ENCODE data around the gene IGLL5.
"Not testable (repeated sequence)": the region's sequence is repeated elsewhere in the genome, so short reads cannot be mapped to it uniquely, and the experiment has no call there.

IGLL5 gene

DNA sequence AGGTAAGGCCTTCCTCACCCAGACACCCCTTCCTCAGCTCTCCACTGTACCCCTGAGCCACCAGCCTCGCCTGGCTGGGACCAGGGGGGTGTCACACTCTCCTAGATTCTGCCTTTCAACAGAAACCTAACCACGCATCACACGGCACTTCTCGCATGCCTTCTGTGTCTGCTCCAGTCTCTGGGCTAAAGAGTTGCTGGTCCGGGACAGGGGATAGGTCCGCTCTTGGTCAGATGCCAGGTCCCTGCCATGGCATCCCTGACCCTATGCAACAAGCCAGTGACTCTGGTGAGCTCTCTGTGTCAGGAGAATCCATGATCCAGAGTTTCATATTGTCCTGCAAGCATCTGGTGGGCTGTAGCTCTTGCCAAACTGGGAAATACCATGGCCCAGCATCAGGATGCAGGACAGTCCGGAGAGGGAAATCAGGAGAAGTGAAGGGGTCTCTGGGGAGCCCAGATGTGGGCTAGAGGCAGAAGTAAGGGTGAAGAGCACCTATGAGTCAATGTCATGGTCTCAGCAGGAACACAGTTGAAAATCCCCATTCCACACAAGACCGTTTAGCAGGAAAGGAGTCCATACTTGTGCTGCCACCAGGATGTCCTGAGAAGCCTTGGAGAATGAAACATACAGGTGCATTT, 14.1 kb downstream of the IGLL5 start:
- no peak overlapping the region for H3K27ac ChIP-seq
- TF ChIP-seq, protein P1, sequence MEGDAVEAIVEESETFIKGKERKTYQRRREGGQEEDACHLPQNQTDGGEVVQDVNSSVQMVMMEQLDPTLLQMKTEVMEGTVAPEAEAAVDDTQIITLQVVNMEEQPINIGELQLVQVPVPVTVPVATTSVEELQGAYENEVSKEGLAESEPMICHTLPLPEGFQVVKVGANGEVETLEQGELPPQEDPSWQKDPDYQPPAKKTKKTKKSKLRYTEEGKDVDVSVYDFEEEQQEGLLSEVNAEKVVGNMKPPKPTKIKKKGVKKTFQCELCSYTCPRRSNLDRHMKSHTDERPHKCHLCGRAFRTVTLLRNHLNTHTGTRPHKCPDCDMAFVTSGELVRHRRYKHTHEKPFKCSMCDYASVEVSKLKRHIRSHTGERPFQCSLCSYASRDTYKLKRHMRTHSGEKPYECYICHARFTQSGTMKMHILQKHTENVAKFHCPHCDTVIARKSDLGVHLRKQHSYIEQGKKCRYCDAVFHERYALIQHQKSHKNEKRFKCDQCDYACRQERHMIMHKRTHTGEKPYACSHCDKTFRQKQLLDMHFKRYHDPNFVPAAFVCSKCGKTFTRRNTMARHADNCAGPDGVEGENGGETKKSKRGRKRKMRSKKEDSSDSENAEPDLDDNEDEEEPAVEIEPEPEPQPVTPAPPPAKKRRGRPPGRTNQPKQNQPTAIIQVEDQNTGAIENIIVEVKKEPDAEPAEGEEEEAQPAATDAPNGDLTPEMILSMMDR (conservative IDR thresholded peaks at IDR 0.05): no peak

DNA sequence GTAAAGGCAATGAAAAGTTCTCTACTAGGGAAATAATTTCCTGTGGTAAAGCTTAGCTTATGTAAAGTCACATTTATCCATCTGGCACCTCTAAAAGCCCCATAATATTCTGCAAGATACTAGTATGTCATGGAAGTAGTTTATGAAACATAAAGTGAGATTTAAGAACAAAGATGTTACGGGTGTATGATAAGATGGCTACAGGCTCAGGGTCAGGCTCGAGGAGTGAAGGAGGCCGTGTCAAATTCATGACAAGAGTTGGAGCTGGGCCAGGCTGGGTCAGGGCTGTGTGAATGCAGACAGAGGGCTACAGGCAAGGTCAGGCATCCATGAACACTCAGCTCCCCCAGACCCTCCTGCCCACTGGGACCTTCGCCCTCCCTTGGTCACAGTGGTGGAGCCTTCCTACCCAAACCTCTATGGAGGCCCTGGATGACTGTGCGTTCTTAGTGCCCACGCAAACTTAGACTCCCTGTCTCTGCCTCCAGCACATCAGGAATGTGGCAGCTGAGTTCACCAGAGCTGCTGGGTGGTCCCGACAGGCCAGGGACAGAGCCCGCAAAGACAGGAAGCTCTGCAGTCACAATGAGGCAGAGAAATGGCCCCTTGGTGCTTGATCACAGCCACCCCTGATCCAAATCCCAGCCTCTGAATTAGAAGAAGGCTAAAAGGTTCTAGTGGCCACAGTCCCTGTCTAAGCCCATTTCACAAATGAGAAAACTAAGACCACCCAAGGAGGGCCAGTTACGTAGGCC, 14.8 kb downstream of the IGLL5 start:
- TF ChIP-seq, protein P1 (conservative IDR thresholded peaks at IDR 0.05): no peak
- H3K27ac ChIP-seq: no peak overlapping the region

DNA sequence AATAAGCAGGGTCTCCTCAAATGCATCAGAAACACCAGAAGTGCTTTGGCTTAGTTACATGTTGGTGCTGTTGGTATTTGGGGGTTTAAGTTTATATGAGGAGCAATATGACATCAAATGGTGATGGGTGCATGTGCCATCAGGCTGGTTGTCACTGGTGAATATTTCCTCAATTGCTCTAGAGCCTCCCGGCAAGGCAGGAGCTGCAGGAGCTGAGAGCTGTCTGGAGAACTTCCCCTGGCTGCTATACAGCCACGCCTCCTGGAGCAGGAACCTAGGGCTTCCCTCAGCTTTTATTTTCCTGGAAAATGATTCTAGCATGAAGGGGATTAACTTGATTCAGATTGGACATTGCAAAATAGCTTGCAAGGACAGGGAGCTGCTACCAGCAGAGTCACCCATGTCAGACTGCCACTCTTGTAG, 15.8 kb downstream of the IGLL5 start:
- TF ChIP-seq, protein P1 (conservative IDR thresholded peaks at IDR 0.05): no peak
- H3K27ac ChIP-seq: no peak overlapping the region

DNA sequence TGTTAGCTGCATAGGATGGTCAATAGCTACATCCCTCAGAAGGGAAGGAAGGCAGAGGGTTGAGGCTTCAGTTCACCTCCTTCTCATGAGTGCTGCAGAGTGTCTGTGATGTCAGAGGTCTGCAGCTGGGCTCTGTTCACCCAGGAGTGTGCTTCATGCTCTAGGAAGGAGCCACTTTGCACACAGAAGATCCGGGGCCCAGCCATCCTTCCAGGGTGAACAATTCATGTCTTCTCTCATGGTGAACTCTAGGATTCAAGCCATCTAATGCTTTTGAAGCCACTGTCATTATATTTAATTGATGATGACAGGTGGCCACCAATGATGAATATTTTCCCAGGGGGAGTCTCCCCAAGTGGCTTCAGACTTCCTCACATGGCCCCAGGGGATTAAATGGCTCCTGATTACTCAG, 16.2 kb downstream of the IGLL5 start:
- not testable (repeated sequence) for H3K27ac ChIP-seq

DNA sequence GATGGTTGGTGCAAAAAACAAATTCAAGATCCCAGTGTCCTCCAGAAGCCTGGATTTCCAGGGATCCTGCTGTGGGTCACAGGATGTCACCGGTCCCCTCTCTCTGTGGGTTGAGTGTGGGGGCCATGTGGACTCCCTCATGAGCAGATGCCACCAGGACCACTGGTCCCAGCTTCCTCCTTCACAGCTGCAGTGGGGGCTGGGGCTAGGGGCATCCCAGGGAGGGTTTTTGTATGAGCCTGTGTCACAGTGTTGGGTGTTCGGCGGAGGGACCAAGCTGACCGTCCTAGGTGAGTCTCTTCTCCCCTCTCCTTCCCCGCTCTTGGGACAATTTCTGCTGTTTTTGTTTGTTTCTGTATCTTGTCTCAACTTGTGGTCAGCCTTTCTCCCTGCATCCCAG, 17.1 kb downstream of the IGLL5 start:
- H3K27ac ChIP-seq: not testable (repeated sequence)

DNA sequence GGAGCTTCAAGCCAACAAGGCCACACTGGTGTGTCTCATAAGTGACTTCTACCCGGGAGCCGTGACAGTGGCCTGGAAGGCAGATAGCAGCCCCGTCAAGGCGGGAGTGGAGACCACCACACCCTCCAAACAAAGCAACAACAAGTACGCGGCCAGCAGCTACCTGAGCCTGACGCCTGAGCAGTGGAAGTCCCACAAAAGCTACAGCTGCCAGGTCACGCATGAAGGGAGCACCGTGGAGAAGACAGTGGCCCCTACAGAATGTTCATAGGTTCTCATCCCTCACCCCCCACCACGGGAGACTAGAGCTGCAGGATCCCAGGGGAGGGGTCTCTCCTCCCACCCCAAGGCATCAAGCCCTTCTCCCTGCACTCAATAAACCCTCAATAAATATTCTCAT, 18.8 kb downstream of the IGLL5 start:
- not testable (repeated sequence) for H3K27ac ChIP-seq

DNA sequence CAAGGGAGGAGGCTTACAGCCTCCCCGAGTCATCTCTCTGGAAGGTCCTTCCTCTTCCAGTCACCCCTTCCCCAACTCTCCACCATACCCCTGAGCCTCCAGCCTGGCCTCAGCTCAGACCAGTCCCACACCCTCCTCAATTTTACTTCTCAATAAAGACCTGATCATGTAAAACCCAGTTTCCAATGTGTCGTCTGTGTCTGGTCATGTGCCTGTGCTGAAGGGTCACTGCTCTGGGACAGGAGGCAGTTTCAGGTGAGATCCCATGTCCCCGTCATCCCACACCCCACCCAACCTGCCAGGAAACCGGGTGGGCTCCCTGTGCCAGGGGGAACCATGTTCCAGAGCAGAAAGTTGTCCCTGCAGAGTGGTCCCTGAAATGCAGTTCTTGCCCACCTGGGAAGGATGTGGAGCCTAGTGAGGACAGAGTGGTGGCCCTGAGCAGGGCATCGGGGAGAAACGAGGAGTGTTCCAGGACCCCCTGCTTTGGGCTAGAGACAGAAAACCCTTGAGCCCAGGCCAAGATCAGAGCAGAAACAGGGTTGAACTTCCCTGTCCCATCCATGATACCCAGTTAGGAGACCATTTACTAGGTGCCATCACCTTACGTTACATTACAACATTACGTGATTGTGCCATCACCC, 19.4 kb downstream of the IGLL5 start:
- TF ChIP-seq, protein P1 (conservative IDR thresholded peaks at IDR 0.05): no peak
- H3K27ac ChIP-seq: no peak overlapping the region

DNA sequence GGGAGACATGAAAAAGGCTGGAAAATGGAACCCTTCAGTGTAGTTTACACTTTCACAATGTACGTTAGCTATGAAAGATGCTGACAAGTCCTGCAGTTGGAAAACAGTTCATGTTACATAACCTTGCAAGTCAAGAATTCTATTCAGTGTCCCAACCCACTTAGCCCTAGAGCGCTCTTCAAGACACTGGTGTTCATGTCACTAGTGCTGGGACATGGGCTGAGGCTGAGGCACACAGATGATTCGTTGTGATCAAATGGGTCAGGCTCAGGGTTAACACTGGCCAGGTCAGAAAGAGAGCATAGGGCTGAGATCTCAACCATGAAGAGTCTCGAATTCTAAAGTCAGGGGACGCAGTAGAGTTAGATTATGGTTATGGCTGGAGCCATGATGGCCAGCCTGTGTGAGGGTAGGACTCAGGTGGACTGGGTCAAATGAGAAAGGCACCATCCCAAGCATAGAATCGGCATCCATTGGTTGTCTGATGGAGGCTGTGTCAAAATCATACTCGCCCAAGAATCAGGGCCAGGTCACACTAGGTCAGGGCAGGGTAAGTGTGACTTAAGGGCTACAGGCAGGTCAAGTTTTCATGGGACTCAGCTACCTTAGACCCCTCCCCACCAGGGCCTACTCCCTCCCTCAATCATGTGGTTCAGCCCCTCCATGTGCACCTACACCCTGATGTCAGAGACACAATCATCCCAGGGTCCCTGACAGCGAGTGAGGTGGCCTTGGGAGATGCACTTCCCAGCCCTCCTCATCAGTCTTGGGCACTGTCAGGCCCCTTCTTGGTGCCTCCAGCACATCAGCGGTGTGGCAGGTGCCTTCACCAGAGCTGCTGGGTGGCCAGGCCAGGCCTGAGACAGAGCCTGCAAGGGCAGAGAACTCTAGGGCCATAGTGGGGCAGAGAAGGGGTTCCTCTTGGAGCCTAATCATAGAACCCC, 20.2 kb downstream of the IGLL5 start:
- TF ChIP-seq, protein P1 (conservative IDR thresholded peaks at IDR 0.05): no peak
- no peak overlapping the region for H3K27ac ChIP-seq
